Measurements from ENCODE around the gene SCARB1.

GRCh38 chr12:124788936-124789555 lies 74.6 kb downstream of the SCARB1 start:
- TF ChIP-seq CTCF (IDR thresholded peaks at IDR 0.05; ENCODE audit: poor library complexity) (no peak), EZH2 (IDR thresholded peaks at IDR 0.05; ENCODE audit: borderline replicate concordance) (no peak), EZH2phosphoT487 (IDR thresholded peaks at IDR 0.05; ENCODE audit: low read depth, severe bottlenecking, unreplicated experiment) (no peak)
